Measurements from ENCODE around the gene SULT1A2. TPM values are rescaled to one million over a fixed set of nuclear protein-coding genes. Genes with fewer than 3 reads are reported as not detected.

The SULT1A2 gene
- total and polyA plus RNA-seq, 11 donors = 0.37 to 2.4 (median 0.70) TPM

DNA sequence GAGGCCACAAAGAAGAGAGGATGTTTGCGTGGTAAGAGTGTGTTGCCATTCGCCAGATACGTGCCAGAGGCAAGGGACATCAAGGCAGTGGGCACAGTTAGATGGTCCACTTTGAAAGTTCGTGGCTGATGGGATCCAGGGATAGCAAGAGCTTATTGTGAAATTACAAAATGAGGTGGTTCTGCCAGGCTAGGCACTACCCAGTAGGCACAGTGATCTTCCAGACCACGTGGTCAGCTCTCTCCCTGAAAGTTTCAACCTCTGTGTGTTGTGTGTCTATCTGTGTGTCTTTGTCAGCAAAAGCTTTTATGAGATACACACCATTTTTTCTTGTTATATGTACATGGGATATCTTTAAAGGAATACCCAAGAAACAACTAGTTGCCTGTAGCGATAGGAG lies 33.6 kb downstream of the SULT1A2 start:
- Histone ChIP-seq H3K9me3 (peaks cover 0 to 13% (median 4%) of the 10 kb centered on the region in 12 donors), H3K27me3 (no peaks in the 10 kb centered on the region), H3K4me3 (no peak overlapping the region), H3K36me3 (peaks cover 0 to 14% (median 10%) of the 10 kb centered on the region in 9 donors), H3K4me1 (peaks cover 0 to 15% (median 10%) of the 10 kb centered on the region in 12 donors), H3K27ac (no peak overlapping the region)
- TF ChIP-seq, protein P1, sequence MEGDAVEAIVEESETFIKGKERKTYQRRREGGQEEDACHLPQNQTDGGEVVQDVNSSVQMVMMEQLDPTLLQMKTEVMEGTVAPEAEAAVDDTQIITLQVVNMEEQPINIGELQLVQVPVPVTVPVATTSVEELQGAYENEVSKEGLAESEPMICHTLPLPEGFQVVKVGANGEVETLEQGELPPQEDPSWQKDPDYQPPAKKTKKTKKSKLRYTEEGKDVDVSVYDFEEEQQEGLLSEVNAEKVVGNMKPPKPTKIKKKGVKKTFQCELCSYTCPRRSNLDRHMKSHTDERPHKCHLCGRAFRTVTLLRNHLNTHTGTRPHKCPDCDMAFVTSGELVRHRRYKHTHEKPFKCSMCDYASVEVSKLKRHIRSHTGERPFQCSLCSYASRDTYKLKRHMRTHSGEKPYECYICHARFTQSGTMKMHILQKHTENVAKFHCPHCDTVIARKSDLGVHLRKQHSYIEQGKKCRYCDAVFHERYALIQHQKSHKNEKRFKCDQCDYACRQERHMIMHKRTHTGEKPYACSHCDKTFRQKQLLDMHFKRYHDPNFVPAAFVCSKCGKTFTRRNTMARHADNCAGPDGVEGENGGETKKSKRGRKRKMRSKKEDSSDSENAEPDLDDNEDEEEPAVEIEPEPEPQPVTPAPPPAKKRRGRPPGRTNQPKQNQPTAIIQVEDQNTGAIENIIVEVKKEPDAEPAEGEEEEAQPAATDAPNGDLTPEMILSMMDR (IDR thresholded peaks at IDR 0.05) = no peak
- no peak for TF ChIP-seq POLR2A (IDR thresholded peaks at IDR 0.05)
- WGBS, 4 donors = 93 to 97% (median 96%) methylated on average over 6 of the region's 6 CpGs
- intact Hi-C loops (cut with DNase I) = no loop called here
- DNase-seq = no peak
- no peak for ATAC-seq

DNA sequence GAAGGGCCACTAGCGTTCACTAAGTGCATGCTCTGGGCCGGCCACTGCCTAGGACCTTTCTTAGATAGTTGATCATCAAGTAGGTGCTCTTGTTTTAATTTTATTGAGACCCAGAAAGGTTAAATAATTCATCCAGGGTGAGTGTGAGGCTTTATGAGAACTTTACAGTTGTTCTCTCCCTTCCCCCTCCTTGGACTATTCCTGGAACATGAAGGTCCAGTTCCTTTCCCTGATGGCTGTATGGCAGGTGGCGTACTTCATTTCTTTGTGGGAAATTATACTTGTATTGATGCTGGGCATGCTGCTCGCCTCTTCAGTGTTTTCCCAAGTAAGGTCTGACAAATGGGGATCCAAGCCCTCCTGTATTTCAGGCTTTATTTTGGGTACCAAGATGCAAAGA lies 34.7 kb downstream of the SULT1A2 start:
- WGBS, 4 donors = 92 to 98% (median 96%) methylated on average over 4 of the region's 4 CpGs
- Histone ChIP-seq H3K36me3 (peaks cover 0 to 24% (median 13%) of the 10 kb centered on the region in 9 donors), H3K9me3 (peaks cover 0 to 7% (median 1%) of the 10 kb centered on the region in 12 donors), H3K27me3 (no peaks in the 10 kb centered on the region), H3K4me3 (no peak overlapping the region), H3K27ac (no peak overlapping the region), H3K4me1 (peaks cover 0 to 15% (median 10%) of the 10 kb centered on the region in 12 donors)
- intact Hi-C loops (cut with DNase I) = no loop called here
- DNase-seq (no peak), ATAC-seq (no peak)
- no peak for TF ChIP-seq POLR2A (IDR thresholded peaks at IDR 0.05)
- TF ChIP-seq, protein P1 (IDR thresholded peaks at IDR 0.05) = no peak

DNA sequence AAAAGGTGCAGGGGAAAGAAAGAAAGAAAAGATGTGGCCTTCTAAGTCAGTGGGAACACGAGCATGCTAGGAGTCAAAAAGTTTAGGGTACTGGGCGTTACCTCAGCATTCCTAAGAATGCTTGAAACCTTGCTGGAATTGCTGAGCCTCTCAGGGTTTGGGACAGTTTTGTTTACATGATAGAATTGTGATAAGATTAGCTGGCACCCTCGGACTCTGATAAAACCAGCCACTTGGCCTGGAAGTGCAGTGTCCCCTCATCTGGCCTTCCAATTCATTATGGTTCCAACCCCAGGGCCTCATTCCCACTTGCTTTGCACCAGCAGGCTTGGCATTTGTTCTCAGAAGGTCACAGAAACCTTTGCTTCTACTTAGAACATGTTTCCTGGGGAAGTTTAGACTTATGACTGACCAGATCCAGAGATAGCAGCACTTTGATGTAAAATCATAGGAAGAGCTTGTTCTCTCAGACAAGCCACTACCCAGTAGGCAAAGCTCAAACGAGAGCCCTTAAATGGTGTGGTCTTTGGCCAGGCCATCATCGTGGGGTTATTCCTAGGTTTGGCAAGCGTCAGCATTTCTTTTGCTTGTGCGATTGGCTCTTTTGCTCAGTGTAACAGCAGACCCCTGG lies 35.2 kb downstream of the SULT1A2 start:
- H3K4me1 ChIP-seq = peaks cover 0 to 15% (median 11%) of the 10 kb centered on the region in 12 donors
- ATAC-seq (peak in 3 of 4 donors; percentile 20 to 52 (median 28)), DNase-seq (no peak)
- peaks cover 0 to 3% (median 0%) of the 10 kb centered on the region in 12 donors for H3K9me3 ChIP-seq
- 51 to 61% (median 56%) methylated on average over 6 to 7 of the region's 7 CpGs for WGBS, 4 donors
- TF ChIP-seq, protein P1 (IDR thresholded peaks at IDR 0.05) = no peak
- no peak for TF ChIP-seq POLR2A (IDR thresholded peaks at IDR 0.05)
- H3K27me3 ChIP-seq = no peaks in the 10 kb centered on the region
- no peak overlapping the region for H3K27ac ChIP-seq
- H3K4me3 ChIP-seq = no peak overlapping the region
- H3K36me3 ChIP-seq = peaks cover 0 to 28% (median 18%) of the 10 kb centered on the region in 9 donors
- intact Hi-C loops (cut with DNase I) = no loop called here

DNA sequence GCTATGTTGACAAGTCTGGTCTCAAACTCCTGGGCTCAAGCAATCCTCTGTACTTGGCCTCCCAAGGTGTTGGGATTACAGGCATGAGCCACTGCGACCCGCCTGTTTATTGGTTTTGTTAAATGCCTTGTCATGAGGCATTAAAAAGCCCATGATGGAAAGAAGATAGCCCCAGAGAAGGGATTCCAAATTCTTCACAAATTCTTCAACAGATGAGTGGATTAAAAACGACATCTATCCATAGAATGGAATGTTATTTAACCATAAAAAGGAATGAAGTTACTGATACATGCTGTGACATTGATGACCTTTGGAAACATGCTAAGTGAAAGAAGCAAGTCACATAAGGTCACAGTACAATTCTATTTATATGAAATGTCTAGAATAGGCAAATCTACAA lies 38.4 kb downstream of the SULT1A2 start:
- no peaks in the 10 kb centered on the region for H3K9me3 ChIP-seq
- no peaks in the 10 kb centered on the region for H3K27me3 ChIP-seq
- H3K36me3 ChIP-seq = peaks cover 0 to 33% (median 20%) of the 10 kb centered on the region in 9 donors
- no peak overlapping the region for H3K27ac ChIP-seq
- no peak for ATAC-seq
- no peak overlapping the region for H3K4me3 ChIP-seq
- TF ChIP-seq, protein P1 (IDR thresholded peaks at IDR 0.05) = no peak
- TF ChIP-seq POLR2A (IDR thresholded peaks at IDR 0.05) = no peak
- intact Hi-C loops (cut with DNase I) = loop anchor here in 3 of 10 donors (5.0 to 10.0 kb wide), 3 partner anchors 46 to 64 kb away; partner anchors contain the start of genes APOBR (in 1 of the 3) and CLN3 (in 1 of the 3)
- DNase-seq = no peak
- peaks cover 0 to 39% (median 18%) of the 10 kb centered on the region in 12 donors for H3K4me1 ChIP-seq
- 73 to 90% (median 77%) methylated on average over 3 of the region's 3 CpGs for WGBS, 4 donors

All from heart left ventricle (tissue), 16 donors.